D721Med (cell line): ENCODE measurements around the gene ASCC3.

Experiments
- DNase-seq: peaks from one replicate; pipeline ENCODE4 v3.0.0; 2011; ENCODE audit warnings: low spot score; ENCODE audit not compliant: insufficient read length
- FAIRE-seq: peaks from 2 replicates; lab custom pipeline; 2011; peaks lifted over from hg19 to GRCh38; lab: Jason Lieb, UNC
- TF ChIP-seq, protein P1 (sequence below): IDR thresholded peaks from 2 replicates; pipeline ENCODE4 v1.5.1; 2012; ENCODE audit warnings: mild to moderate bottlenecking, control low read depth; ENCODE audit not compliant: insufficient read depth; ENCODE audit errors: missing control alignments

The ASCC3 gene

GRCh38 chr6:100620085-100620840 is 260.9 kb downstream of the ASCC3 start:
- DNase-seq (no peak), FAIRE-seq (peak; percentile 48)

GRCh38 chr6:100618351-100618671 is 262.8 kb downstream of the ASCC3 start:
- FAIRE-seq (no peak), DNase-seq (no peak)
- TF ChIP-seq, protein P1, sequence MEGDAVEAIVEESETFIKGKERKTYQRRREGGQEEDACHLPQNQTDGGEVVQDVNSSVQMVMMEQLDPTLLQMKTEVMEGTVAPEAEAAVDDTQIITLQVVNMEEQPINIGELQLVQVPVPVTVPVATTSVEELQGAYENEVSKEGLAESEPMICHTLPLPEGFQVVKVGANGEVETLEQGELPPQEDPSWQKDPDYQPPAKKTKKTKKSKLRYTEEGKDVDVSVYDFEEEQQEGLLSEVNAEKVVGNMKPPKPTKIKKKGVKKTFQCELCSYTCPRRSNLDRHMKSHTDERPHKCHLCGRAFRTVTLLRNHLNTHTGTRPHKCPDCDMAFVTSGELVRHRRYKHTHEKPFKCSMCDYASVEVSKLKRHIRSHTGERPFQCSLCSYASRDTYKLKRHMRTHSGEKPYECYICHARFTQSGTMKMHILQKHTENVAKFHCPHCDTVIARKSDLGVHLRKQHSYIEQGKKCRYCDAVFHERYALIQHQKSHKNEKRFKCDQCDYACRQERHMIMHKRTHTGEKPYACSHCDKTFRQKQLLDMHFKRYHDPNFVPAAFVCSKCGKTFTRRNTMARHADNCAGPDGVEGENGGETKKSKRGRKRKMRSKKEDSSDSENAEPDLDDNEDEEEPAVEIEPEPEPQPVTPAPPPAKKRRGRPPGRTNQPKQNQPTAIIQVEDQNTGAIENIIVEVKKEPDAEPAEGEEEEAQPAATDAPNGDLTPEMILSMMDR: no peak

More at GRCh38 chr6:100620085-100620840, 260.9 kb downstream of the ASCC3 start:
- TF ChIP-seq, protein P1: no peak

- TF ChIP-seq, protein P1: no peak
- FAIRE-seq (no peak), DNase-seq (no peak)
These were observed 263.3 kb downstream of the ASCC3 start for GRCh38 chr6:100617633-100618350.

DNA sequence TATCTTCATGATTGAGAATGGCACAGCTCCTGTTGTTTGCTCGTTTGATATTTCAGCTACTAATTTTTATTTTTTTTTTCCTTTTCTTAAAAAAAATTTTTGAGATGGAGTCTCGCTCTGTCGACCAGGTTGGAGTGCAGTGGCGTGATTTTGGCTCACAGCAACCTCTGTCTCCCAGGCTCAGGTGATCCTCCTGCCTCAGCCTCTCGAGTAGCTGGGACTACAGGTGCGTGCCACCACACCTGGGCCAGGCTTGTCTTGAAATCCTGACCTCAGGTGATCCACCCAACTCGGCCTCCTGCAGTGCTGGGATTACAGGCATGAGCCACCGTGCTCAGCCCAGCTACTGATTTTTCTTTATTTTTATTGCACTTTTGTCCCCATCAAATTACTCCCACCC is 266.2 kb downstream of the ASCC3 start:
- DNase-seq (no peak), FAIRE-seq (no peak)
- TF ChIP-seq, protein P1: no peak

DNA sequence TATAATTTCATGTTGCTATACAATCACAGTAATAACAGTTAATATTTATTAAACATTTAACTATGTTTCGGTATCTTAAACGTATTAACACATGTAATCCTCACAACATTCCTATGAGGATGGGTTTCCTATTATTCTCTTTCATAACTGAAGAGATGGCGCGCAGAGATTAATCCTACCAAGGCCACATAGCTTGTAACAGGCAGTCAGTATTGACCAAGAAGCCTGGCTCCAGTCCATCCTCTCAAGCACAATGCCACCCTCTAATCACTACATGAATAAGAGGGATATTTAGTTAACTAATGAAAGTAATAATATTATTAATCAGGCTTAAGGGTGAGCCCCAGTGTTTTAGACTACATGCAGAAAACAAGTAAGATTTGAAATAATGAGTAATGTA is 266.7 kb downstream of the ASCC3 start:
- TF ChIP-seq, protein P1: no peak
- no peak for FAIRE-seq
- no peak for DNase-seq

GRCh38 chr6:100613656-100614055 is 267.5 kb downstream of the ASCC3 start:
- no peak for FAIRE-seq
- TF ChIP-seq, protein P1: no peak
- DNase-seq: no peak

- DNase-seq (no peak), FAIRE-seq (no peak)
- TF ChIP-seq, protein P1: no peak
These were observed 269.0 kb downstream of the ASCC3 start for GRCh38 chr6:100612094-100612493.
